Activated T-helper 17 cell treated with anti-CD3 and anti-CD28 coated beads, Interleukin-2, amount 50 U/mL, for 72 hours (primary cell): Measurements from ENCODE around the gene RAB2B. TPM values are rescaled to one million over a fixed set of nuclear protein-coding genes. Genes with fewer than 3 reads are reported as not detected.

Source experiments
- ATAC-seq: fragments of 150-1000 bp; cut with Tn5 transposase; replicated peaks from 2 replicates; pipeline ENCODE4 v1.10.0; 2021; ENCODE audit warnings: mild to moderate bottlenecking, moderate library complexity
- H3K27ac Mint-ChIP-seq: one replicate; pipeline ENCODE4 v1.8.0; 2022; ENCODE audit warnings: mixed read lengths
- H3K27me3 Mint-ChIP-seq: one replicate; pipeline ENCODE4 v1.8.0; 2022; ENCODE audit warnings: mixed read lengths
- H3K36me3 Mint-ChIP-seq: one replicate; pipeline ENCODE4 v1.8.0; 2022; ENCODE audit warnings: low read depth, mild to moderate bottlenecking, mixed read lengths
- H3K4me1 Mint-ChIP-seq: one replicate; pipeline ENCODE4 v1.8.0; 2022; ENCODE audit warnings: mixed read lengths
- H3K4me3 Mint-ChIP-seq: one replicate; pipeline ENCODE4 v1.8.0; 2022; ENCODE audit warnings: mild to moderate bottlenecking, mixed read lengths
- H3K9me3 Mint-ChIP-seq: one replicate; pipeline ENCODE4 v1.8.0; 2022; ENCODE audit warnings: mixed read lengths
- total RNA-seq, 2 donors: library from RNA; stranded (reverse); gene quantifications; one replicate each; pipeline ENCODE4 v1.2.3, GENCODE V29; 2022

Gene RAB2B
- total RNA-seq, 2 donors from 2014 or later = 30.6 to 69.2 TPM

DNA sequence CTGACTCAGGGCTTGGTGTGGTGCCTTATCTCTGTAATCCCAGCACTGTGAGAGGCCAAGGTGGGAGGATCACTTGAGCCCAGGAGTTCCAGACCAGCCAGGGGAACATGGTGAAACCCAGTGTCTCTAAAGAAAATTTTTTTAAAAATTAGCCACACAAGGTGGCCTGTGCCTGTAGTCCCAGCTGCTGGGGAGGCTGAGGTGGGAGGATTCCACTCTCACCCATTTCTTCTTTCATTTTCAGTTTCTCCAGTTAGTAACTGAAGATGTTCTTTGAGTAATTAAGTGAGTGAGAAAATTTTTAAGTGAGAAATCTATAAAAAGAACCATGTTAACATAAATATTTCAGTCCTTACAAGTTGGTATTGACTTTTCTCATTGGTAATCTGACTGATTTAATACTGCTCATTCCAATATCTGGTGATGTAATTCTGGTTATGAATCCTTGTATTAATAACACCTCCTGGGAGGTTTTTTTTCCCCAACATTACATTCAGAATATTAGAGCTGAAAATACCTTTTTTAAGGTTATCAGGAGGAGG is 28.3 kb upstream of the RAB2B start:
- peaks cover 23% of the 10 kb centered on the region for H3K4me1 Mint-ChIP-seq
- H3K9me3 Mint-ChIP-seq = no peaks in the 10 kb centered on the region
- no peaks in the 10 kb centered on the region for H3K27me3 Mint-ChIP-seq
- H3K4me3 Mint-ChIP-seq = peak overlapping the region; percentile 16
- peak; percentile 82 for ATAC-seq
- H3K36me3 Mint-ChIP-seq = peaks cover 81% of the 10 kb centered on the region
- H3K27ac Mint-ChIP-seq = peak overlapping the region; percentile 0

DNA sequence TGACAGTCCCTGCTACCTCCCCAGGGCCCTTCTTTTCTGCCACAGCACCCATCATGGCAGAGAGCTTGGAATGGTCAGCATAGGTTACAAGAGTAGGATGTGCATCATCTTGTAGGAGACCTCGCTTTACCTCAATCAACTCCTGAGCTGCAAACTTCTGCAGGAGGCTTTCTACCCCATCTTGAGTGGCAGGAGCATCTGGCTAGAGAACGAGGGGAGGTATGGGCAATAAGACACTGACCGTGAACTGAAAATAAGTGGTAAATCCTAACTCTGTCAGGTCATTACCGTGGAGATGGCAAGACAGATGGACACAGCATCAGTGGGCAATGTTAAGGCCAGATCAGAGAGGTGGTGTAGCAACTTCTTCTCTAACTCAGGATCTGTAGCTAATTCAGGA is 26.6 kb upstream of the RAB2B start:
- H3K27ac Mint-ChIP-seq = peak overlapping the region; percentile 41
- H3K27me3 Mint-ChIP-seq = no peaks in the 10 kb centered on the region
- ATAC-seq = no peak
- no peak overlapping the region for H3K4me3 Mint-ChIP-seq
- peaks cover 26% of the 10 kb centered on the region for H3K4me1 Mint-ChIP-seq
- H3K36me3 Mint-ChIP-seq = peaks cover 81% of the 10 kb centered on the region
- H3K9me3 Mint-ChIP-seq = no peaks in the 10 kb centered on the region

DNA sequence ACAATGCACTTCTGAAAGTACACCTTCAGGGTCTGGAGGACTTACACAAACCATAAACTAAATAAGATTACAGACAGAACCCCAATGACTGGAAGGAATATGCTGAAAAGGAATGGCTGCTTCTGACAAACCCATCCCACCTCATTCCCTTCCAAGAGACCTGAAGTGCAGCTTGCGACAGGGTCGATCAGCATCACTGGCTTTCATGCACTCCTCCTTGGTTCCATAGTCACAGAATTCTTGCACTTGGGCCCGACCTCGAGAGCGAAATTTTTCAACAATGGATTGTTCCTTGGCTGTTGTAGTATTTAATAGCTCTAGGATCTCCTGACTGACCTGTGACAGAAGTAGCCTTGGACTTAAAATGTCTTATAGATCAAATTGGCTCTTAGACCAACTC is 24.8 kb upstream of the RAB2B start:
- H3K27ac Mint-ChIP-seq = no peak overlapping the region
- no peaks in the 10 kb centered on the region for H3K27me3 Mint-ChIP-seq
- H3K4me1 Mint-ChIP-seq = peaks cover 18% of the 10 kb centered on the region
- peaks cover 85% of the 10 kb centered on the region for H3K36me3 Mint-ChIP-seq
- no peak for ATAC-seq
- no peak overlapping the region for H3K4me3 Mint-ChIP-seq
- no peaks in the 10 kb centered on the region for H3K9me3 Mint-ChIP-seq

DNA sequence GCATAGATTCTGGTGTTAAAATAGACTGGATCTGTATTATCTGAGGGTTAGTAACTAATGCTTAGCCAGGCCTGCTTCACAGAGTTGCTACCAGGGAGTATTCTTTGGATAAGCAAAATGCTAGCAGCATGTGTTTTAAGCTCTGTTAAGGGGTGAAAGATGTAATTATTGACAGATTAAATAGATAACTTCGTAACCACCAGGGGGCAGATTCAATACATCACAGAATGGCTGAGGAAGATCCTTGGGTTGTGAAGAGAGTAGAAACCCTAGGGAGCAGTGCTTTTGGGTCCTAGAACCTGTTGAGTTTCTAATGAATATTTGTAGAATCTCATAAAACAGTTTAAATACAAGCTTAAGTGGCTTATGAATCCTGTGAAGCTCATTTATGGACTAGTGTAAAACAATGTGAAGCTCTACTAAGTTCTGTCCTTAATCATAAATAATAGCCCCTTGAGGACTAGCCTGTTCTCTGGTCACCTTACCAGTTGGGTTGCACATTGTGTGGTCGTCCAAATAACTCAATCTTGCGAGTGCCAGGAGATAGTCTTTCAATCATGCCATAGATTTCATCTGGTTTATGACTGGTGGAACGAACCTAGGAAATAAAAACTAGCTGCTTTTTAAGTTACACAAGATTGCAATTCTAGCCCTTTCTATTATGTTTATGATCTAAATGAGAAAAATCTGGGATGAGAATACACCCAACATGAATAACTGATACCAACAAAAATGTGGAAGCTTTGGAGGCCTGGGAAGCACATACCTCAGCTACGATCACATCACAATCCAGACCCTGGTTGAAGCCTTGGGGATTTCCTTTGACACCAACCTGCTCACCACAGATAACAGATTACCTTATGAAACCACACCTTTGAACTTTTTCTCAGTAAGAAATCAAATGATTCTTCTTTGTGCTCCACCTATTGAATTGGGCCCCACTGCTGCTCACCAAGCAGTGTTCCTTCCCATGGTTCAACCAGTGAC is 22.1 kb upstream of the RAB2B start:
- ATAC-seq = peak; percentile 77
- H3K27me3 Mint-ChIP-seq = no peaks in the 10 kb centered on the region
- H3K9me3 Mint-ChIP-seq = no peaks in the 10 kb centered on the region
- peaks cover 100% of the 10 kb centered on the region for H3K36me3 Mint-ChIP-seq
- H3K27ac Mint-ChIP-seq = peak overlapping the region; percentile 75
- peaks cover 14% of the 10 kb centered on the region for H3K4me1 Mint-ChIP-seq
- peak overlapping the region; percentile 46 for H3K4me3 Mint-ChIP-seq

DNA sequence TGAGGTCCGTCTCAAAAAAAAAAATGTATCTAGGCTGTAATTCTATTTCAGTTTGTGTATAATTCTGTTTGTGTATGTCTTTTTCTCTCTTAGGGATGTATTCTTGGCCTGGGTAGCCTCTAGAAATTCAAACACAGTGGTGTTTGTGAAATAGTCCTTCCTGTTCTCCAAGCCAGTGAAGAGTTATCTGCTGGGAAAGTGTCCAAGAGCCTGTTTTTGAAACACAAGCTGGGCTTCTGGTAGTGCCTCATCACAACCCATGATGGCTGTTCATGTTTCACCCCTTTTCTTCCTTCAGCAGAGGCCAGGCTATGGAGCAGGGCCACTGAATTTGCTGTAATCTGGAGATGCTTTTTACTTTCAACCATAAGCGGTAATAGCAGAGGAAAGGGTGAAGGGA is 19.7 kb upstream of the RAB2B start:
- H3K9me3 Mint-ChIP-seq = no peaks in the 10 kb centered on the region

DNA sequence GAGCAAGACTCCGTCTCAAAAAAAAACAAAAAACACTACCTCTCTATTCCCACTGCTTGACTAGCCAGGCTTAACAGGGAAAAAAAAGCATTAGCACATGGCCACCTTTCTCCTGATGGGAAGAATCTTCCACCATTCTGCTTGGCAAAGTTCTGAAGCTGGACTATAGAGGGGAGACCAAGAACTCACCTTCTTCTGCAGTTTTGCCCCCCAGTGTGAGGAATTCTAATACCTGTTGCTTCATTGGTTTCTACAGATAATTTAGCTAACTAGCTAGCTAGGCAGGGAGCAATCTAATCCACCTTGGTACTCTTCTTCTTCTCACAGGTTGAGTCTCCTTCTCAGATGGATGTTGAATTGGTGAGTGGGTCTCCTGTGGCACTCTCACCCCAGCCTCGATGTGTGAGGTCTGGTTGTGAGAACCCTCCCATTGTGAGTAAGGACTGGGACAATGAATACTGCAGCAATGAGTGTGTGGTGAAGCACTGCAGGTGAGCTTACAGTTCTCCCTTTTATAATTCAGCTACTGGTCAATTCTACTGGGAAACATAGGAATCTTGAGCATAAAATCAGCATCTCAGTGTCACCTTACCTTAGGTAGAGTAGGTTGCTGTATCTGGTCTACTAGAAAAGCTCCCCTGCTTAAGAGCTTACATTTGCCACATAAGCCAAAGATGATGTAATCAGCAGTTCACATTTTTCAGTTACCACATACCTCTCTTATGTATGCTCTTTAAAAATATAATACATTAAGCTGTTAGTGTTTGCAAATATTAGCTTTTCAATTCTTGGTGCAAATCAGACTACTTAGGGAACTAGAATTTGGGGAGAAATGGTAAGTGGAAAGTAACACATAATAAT is 18.4 kb upstream of the RAB2B start:
- Mint-ChIP-seq H3K9me3 (no peaks in the 10 kb centered on the region), H3K36me3 (peaks cover 100% of the 10 kb centered on the region), H3K4me1 (peaks cover 7% of the 10 kb centered on the region), H3K4me3 (no peak overlapping the region), H3K27me3 (no peaks in the 10 kb centered on the region), H3K27ac (no peak overlapping the region)
- no peak for ATAC-seq

More for the DNA sequence above, 19.7 kb upstream of the RAB2B start:
- Mint-ChIP-seq H3K4me3 (no peak overlapping the region), H3K27me3 (no peaks in the 10 kb centered on the region), H3K4me1 (peaks cover 14% of the 10 kb centered on the region), H3K36me3 (peaks cover 100% of the 10 kb centered on the region), H3K27ac (no peak overlapping the region)
- no peak for ATAC-seq

DNA sequence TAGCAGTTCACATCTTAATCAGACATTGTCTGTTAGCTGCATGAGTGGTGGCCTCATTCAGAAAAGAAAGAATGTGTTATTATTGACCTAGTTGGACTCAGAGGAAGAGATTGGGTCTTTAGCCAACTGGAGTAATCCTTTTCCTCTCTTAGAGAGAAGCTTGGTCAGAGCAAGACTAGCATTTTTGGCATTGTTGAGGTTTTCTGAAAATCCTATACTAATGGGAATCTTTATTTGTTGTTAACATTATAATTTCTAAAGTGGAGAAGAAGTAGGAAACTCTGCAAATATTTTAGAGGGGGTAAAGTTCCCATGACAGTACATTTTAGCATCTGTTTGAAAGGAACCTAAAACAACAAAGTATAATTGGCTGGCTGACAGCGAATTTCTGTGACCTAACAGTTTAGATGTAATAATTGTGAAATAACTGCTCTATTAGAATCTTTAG is 9.9 kb upstream of the RAB2B start:
- Mint-ChIP-seq H3K27me3 (no peaks in the 10 kb centered on the region), H3K36me3 (peaks cover 75% of the 10 kb centered on the region), H3K27ac (peak overlapping the region; percentile 8), H3K4me3 (no peak overlapping the region), H3K4me1 (peaks cover under 1% of the 10 kb centered on the region), H3K9me3 (no peaks in the 10 kb centered on the region)
- no peak for ATAC-seq

DNA sequence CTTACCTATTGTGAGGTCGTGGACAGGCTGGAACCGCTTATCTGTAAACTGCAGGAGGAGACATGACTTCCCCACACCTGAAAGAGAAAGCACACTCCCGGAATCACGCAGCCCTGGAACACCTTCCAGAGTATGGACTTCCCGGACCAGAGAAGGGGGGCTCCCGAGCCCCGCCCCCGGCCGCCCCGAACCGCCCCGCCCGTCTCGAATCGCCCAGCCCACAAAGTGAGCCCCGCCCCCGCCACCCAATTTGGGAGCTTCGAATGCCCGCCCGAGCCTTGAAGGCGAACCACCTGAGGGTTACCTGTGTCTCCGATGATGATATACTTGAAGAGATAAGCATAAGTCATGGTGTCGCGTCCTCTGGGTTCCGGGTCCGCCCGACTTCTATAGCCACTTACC is 235 bp downstream of the RAB2B start:
- H3K4me1 Mint-ChIP-seq = peaks cover 10% of the 10 kb centered on the region
- peak overlapping the region; percentile 91 for H3K4me3 Mint-ChIP-seq
- peak; percentile 63 for ATAC-seq
- H3K27ac Mint-ChIP-seq = peak overlapping the region; percentile 94
- H3K36me3 Mint-ChIP-seq = peaks cover 86% of the 10 kb centered on the region
- no peaks in the 10 kb centered on the region for H3K27me3 Mint-ChIP-seq
- H3K9me3 Mint-ChIP-seq = no peaks in the 10 kb centered on the region

DNA sequence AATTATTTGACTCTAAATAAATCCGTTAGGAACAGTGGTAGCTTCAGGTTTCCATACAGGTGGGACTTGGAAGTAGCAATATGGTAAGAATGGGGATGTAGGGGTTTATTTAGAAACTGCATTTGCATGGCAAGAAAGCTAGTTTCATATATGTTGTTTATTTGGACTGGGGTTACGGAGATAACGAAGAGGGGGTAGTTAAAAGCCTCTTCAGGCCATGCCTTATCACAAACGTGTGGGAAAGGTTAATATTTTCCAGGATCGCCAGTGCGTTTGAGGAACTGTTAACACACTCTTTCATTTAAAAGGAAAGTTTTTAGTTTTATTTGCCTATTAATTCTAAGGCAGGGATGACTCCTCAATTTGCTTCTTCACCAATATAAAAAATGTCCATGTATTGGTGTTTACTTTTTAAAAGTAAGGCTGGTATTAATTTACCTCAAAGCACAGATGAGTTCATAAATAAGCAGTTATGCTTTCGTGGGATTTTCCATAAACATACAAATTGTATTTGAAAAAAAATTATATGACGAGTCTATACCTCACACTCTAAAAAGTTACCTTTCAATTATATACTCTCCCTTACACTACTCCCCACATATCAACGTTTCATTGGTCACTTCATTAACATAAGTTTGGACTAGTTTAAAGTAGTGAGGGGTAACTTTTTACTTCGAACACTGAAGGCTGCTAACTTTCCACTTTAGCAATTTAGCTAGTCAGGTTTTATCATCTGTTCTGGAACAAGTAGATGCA is 814 bp downstream of the RAB2B start:
- H3K9me3 Mint-ChIP-seq = no peaks in the 10 kb centered on the region
- H3K4me1 Mint-ChIP-seq = peaks cover 9% of the 10 kb centered on the region
- ATAC-seq = peak; percentile 0

DNA sequence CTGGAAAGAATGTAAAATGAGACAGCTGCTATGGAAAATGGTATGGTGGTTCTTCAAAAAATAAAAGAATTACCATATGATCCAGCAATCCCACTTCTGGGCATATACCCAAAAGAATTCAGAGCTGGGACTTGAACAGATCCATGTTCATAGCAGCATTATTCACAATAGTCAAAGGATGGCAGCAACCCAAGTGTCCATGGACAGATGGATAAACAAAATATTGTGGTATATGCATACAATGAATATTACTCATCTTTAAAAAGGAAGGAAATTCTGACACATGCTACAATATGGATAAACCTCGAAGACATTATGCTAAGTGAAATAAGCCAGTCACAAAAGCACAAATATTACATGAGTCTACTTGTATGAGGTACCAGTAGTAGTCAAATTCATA is 9.1 kb downstream of the RAB2B start:
- H3K27me3 Mint-ChIP-seq = no peaks in the 10 kb centered on the region
- ATAC-seq = peak; percentile 37
- peaks cover 86% of the 10 kb centered on the region for H3K36me3 Mint-ChIP-seq
- no peaks in the 10 kb centered on the region for H3K9me3 Mint-ChIP-seq
- H3K4me1 Mint-ChIP-seq = no peaks in the 10 kb centered on the region
- H3K4me3 Mint-ChIP-seq = no peak overlapping the region
- no peak overlapping the region for H3K27ac Mint-ChIP-seq

More for the DNA sequence above, 814 bp downstream of the RAB2B start:
- no peaks in the 10 kb centered on the region for H3K27me3 Mint-ChIP-seq
- peaks cover 85% of the 10 kb centered on the region for H3K36me3 Mint-ChIP-seq
- peak overlapping the region; percentile 91 for H3K4me3 Mint-ChIP-seq
- peak overlapping the region; percentile 94 for H3K27ac Mint-ChIP-seq

DNA sequence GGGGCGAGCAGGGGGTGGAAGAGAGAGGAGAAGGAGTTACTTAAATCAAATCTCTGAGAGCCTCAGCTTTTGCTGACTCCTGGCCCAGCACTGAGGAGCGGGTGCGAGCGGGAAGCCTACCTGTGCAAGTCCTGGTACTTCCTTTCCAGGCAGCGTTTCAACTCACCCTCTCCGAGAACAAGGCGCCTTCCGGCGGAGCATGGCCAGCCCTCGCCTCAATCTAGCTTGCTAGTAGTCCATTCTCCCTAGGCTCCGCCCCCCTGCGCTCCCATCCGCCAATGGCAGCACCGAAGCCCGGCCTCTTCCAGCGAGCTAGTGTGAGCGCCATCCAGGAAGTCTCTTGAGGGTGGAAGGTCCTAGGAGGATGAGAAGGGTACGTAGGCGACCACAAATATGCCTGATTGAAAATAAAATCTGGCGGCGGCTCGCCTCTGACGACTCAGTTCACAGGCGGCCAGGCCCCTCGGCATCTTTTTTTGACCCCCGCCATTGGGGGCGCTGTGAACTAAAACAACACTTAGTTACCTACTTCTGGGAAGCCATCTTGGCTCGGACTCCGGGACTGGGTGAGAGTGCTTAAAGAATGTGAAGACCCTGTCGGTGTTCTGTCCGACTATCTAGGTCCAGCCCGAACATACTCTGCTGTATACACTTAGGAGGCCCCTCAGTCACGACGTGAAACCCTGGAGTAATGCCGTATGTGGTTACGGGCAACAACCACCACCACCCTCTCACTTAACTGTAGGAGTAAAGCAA is 20.7 kb downstream of the RAB2B start, which contains the start of gene CHD8:
Gene CHD8 (minus strand): TSS at position 212 of the 756 bp plus-strand sequence. CDS start 24,480 bp downstream, outside the sequence.
- Mint-ChIP-seq H3K36me3 (peaks cover 66% of the 10 kb centered on the region), H3K4me3 (peak within 1 kb of the TSS; percentile 97), H3K27me3 (no peaks in the 10 kb centered on the region), H3K27ac (peak within 1 kb of the TSS; percentile 98), H3K9me3 (no peaks in the 10 kb centered on the region), H3K4me1 (peaks cover 20% of the 10 kb centered on the region)
- peak; percentile 99 for ATAC-seq

DNA sequence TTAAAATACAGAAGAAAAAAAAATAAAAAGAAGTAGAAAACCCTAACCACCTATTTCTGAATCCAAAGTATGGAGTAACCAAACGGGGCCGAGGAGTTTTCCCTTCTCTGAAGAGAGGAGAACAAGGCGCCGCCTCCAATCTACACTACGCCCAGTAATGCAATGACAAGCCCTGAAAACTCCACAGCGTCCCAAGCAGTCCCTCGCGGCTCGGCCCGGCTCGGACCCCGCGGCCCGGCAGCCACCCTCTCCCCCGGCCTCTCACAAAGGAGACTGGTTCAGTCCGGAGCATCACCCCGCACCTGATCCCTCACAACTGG is 21.2 kb downstream of the RAB2B start:
- Mint-ChIP-seq H3K4me1 (peaks cover 20% of the 10 kb centered on the region), H3K9me3 (no peaks in the 10 kb centered on the region), H3K36me3 (peaks cover 64% of the 10 kb centered on the region), H3K27ac (peak overlapping the region; percentile 98), H3K4me3 (peak overlapping the region; percentile 97), H3K27me3 (no peaks in the 10 kb centered on the region)
- peak; percentile 19 for ATAC-seq

DNA sequence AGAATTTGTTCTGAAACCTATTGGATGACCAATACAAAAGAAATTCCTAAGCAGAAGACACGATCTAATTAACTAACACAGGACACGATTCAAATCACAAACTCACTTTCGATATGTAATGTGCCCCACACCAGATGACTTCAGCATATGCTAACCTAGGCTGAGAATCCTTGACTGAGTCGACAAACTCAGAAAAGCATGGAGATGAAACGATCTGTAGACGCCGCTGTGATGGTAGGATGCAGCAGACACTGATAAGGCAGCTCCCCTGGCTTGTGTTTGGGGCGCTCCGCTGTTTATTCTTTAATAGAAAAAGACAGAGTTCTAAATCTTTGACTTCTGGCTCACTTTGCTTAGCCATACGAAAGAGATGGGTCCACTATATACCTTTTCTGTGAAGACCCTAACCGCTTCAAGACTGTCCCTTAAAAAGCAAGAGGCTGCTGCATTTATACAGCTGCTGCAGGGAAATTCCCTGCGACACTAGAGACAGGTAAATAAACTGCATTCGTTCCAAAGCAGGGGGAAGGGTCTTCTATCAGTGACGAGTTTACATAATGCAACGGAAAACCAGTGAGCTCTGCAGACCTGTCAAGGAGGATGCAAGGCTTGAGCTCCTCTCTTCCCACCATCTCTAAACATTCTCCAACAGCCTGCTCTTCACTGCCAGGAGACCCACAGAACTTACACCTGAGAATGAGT is 21.8 kb downstream of the RAB2B start:
- Mint-ChIP-seq H3K27me3 (no peaks in the 10 kb centered on the region), H3K27ac (peak overlapping the region; percentile 98), H3K9me3 (no peaks in the 10 kb centered on the region), H3K4me3 (peak overlapping the region; percentile 97), H3K36me3 (peaks cover 67% of the 10 kb centered on the region), H3K4me1 (peaks cover 25% of the 10 kb centered on the region)
- no peak for ATAC-seq
